Activated CD4-positive, alpha-beta T cell treated with anti-CD3 and anti-CD28 coated beads, Interleukin-10, Interleukin-2, amounts not matched to agents 100 ng/mL and 50 ng/mL, durations not matched to agents 16 hours and 8 hours (primary cell): ENCODE measurements around the gene NCOA1.
A peak's percentile ranks its signal among the peaks of the same experiment; 100 is the strongest.
"Not testable (repeated sequence)": the region's sequence is repeated elsewhere in the genome, so short reads cannot be mapped to it uniquely, and the experiment has no call there.

Experiments used
- DNase-seq: peaks from one replicate; pipeline ENCODE4 v3.0.0-alpha.2; 2020

The NCOA1 gene

GRCh38 chr2:24541621-24542020 lies 50.6 kb downstream of the NCOA1 start:
- DNase-seq, result no peak

DNA sequence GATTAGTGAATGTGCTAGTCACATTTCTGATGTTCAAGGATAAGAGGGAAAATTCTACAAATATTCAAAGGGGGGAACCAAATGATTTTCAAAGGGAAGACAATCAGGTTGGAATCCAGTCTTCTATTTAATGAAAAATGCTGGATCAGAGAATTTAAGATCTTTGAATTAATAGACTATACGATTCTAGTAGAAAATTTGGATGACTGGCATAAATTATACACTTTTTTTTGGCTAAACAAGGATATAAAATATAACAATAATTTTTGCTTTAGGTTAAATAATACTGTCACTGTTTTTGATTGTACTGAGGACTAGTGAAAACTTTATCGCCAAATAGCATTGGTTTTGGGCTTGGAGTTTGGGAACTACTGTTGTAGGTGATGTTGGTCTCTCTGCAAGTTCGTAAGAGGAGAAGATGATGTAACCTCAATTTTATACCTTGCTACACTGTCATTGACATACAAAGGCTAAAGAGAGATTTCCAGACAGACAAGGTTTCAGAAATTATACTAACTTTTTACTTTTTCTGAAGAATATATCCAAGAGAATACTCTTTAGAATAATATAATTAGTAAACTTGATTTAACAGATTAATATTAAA lies 51.3 kb downstream of the NCOA1 start:
- DNase-seq, result no peak

- peak; percentile 6 for DNase-seq
Measured at GRCh38 chr2:24543252-24543651, 52.2 kb downstream of the NCOA1 start.

DNA sequence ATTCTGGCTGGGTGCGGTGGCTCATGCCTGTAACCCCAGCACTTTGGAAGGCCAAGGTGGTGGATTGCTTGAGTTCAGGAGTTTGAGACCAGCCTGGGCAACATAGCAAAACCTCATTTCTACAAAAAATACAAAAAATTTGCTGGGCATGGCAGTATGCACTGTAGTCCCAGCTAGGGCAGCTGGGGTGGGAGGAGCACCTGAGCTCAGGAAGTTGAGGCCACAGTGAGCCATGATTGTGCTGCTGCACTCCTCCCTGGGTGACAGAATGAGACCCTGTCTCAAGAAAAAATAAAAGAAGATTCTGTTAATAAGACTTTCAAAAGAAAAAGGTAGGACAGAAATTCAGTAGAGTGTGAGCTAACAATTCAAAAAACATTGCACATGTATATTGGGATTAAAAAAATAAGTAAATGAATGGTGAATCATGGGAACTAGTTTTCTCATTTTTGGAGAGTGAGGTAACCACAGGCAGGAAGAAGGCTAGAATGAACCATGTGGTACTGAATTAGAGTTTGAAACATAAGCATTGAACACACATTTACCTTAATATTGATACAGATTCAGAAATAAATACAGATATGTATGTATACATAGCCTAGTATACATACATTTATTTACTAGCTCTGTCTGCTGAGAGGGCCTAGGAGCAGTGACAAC lies 53.5 kb downstream of the NCOA1 start:
- DNase-seq, result no peak

DNA sequence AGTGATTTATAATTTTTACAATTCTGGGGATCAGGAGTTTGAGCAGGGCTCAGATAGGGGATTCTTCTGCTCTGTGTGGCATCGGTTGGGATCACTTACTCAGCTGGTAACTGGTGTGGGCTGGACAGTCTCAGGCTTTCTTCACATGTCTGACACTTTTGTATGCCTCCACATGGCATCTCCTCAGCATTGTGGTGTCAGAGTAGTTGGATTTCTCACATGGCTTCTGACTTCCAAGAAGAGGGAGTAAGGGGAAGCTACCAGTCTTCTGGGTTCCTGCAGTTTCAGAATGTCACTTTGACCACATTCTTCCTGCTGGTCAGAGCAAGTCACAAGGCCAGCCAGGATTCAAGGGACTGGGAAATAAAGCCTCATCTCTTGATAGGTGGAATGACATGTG lies 55.6 kb downstream of the NCOA1 start:
- DNase-seq, result no peak

- DNase-seq, result no peak
Measured at GRCh38 chr2:24548058-24548457, 57.0 kb downstream of the NCOA1 start.

GRCh38 chr2:24550301-24550700 lies 59.2 kb downstream of the NCOA1 start:
- peak; percentile 8 for DNase-seq

GRCh38 chr2:24551016-24551415 lies 60.0 kb downstream of the NCOA1 start:
- no peak for DNase-seq

- no peak for DNase-seq
Measured at GRCh38 chr2:24552836-24553235, 61.8 kb downstream of the NCOA1 start.

- no peak for DNase-seq
Measured at GRCh38 chr2:24558781-24559472, 67.9 kb downstream of the NCOA1 start.

DNA sequence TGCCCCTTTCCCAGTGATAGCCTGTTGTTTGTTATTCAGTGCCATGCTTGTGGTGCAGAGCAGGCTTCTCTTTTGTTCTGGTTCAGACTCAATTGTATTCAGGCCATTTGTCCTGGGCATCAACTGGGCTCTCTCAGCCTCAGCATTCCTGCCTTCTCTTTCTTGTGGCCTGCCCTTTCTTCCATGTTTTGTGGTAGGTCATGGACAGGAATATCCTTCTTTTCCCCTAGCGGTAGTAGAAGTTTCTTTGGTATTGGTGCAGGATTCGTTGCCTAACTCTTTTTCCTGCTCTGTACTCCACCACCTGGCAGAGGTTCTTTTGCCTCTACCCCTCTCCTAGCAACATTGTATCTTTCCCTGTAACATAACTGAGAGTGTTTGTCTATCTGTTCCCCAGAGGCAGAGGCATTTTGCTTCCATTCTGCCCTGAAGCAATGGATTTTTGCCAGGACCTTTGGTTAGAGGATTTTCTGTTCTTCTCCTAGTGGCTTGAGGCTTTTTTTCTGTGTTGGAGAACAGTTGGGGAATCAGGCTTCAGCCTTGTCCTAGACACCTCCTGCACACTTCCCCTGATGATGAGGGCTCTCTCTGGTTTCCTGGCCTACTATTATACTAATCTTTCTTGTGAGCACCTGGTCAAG lies 68.5 kb downstream of the NCOA1 start:
- no peak for DNase-seq

DNA sequence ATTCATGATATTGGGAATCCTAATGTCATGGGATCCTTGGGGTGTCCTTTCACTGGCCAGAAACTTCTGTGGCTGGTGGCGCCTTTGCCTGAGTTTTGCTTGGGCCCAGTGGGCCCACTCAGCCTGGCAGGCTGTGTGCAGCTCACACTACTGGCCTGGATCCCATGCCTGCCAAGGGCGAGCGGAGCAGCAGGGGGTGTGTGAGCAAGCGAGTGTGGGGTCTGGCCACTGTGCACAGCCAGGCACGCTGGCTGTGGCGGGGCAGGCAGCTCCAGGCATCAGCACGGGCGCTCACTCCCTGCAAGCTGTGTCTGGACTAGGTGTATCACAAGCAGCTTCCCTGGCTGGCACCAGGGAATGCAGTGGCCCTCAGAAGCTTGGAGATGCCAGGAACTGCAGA lies 74.5 kb downstream of the NCOA1 start:
- DNase-seq, result no peak

DNA sequence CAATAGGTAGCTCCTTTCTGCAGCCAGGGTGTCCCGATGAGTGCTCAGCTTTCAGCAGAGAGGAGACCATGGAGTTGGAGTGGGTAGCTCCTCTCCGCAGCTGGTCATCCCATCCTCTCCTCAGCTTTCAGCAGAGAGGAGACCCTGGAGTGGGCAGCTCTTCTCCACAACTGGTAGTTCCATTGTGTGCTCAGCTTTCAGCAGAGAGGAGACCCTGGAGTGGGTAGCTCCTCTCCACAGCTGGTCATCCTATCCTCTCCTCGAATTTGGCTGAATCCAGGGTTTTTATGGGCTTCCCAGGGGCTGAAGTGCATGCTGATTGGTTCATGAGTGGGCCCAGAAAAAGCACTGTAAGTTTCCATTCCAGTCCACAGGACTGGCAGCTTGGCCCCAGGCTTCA lies 75.2 kb downstream of the NCOA1 start:
- no peak for DNase-seq

DNA sequence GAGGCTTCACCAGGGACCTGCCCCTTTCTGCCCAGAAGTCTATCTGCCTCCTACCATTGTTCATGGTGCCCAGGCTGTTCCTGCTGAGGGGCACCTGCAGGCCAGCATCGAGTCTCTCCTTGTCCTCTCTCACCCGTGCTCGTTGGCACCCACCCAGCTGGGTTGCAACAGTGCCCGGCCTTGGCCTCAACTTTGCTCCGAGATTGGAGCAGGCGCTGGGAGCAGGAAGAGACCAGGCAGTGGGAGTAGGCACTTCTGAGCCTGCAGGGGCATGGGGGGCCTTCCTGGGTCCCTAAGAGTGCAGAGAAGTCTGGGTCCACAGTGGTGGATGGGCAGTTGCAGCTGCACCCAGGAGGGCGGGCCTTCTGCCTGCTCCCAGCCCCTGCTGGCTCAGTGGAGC lies 75.6 kb downstream of the NCOA1 start:
- DNase-seq, result no peak

DNA sequence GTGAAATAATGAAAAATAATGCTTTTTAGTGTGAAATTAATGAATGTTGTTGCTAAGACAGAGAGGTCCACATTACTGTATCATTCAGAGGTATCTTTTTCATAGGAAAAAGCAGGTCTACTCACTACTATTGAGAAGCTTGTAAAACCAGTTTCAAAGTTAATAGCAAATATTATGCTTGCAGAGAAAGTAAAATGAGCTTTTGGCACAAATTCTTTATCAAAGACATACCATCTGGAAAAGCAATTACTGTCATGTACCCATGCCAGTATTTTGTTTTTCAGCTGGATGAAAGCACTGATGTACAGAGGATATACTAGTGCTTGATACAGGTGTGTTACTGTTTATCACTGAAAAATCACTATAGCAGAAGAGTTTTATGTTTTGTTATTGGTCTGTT lies 77.5 kb downstream of the NCOA1 start:
- no peak for DNase-seq

GRCh38 chr2:24569565-24569964 lies 78.5 kb downstream of the NCOA1 start:
- not testable (repeated sequence) for DNase-seq

DNA sequence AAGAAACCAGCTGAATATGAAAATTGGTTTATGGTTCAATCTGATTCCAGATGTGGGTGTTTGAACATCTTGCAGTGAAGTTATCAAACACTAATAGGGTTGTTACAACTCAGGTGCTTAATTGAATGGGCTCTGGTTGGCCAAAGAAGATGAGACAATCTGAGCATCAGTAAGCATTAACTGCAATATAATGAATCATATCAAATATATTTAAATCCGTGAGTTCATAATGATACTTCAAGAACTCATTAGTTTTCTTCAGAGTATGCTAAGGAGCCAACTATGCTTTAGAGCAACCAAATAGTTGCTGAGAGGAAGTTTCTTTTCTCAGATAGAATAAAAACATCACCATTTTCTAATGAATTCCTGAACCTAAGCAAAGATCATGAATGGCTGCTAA lies 79.2 kb downstream of the NCOA1 start:
- no peak for DNase-seq

GRCh38 chr2:24571828-24572442 lies 80.9 kb downstream of the NCOA1 start:
- DNase-seq, result peak; percentile 29

- DNase-seq, result peak; percentile 49
Measured at GRCh38 chr2:24576146-24576545, 85.1 kb downstream of the NCOA1 start.

DNA sequence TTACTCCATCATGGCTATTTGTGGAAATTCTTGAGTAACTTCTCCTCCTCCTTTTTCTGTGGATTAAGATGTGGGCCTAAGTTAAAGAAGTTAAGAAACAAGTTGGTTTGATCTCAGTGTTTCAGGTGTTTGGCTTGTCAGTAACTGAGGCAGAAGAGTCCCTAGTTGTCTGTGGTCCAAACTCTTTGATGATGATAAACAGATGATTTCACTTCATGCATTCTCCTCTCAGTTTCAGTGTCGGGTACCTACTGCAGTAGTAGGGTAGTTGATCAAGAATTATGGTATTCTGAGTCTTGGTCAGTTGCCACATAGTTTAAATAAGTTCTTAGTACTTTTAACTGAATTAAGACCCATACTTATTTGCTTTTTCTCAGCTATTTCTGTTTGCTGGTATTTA lies 85.6 kb downstream of the NCOA1 start:
- peak; percentile 77 for DNase-seq

- DNase-seq, result peak; percentile 90
Measured at GRCh38 chr2:24577481-24577880, 86.4 kb downstream of the NCOA1 start.

GRCh38 chr2:24579053-24579803 lies 88.2 kb downstream of the NCOA1 start:
- peak; percentile 70 for DNase-seq

DNA sequence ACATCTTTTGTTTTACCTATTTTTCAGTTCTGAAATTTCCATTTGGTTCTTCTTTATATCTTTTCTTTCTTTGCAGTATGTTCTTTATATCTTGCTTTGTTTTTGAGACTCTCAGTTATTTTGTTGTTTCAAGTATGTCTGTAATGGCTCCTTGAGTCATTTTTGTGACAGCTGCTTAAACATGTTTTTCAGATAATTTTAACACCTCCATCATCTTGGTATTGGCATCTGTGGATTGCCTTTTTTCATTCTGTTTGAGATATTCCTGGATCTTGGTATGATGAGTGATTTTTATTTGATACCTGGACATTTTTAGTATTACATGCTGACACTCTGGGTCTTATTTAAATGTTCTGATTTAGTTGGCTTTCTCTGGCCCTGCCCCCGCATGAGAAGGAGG lies 89.5 kb downstream of the NCOA1 start:
- DNase-seq, result no peak
